ENCODE measurements around the gene TPMT.
"Not testable (repeated sequence)": the region's sequence is repeated elsewhere in the genome, so short reads cannot be mapped to it uniquely, and the experiment has no call there.

Gene TPMT

GRCh38 chr6:18155150-18155863 is 430 bp upstream of the TPMT start, which contains the start of gene KDM1B:
TSS of gene KDM1B (plus strand) at chr6:18155422. CDS start at chr6:18159896, 4,474 bp downstream.
- DNase-seq: peak; percentile 99

GRCh38 chr6:18153311-18153703 is 1.6 kb downstream of the TPMT start:
- DNase-seq: no peak

- no peak for DNase-seq
Measured at GRCh38 chr6:18151801-18152200, 3.1 kb downstream of the TPMT start.

GRCh38 chr6:18151391-18151790 is 3.5 kb downstream of the TPMT start:
- DNase-seq: not testable (repeated sequence)

GRCh38 chr6:18148304-18149025 is 6.4 kb downstream of the TPMT start:
- DNase-seq: peak; percentile 10

- DNase-seq: no peak
Measured at GRCh38 chr6:18147616-18148015, 7.3 kb downstream of the TPMT start.

- no peak for DNase-seq
Measured at GRCh38 chr6:18147160-18147559, 7.7 kb downstream of the TPMT start.

GRCh38 chr6:18142591-18142861 is 12.4 kb downstream of the TPMT start:
- DNase-seq: no peak

- no peak for DNase-seq
Measured at GRCh38 chr6:18141805-18142590, 12.9 kb downstream of the TPMT start.

GRCh38 chr6:18139935-18140621 is 14.8 kb downstream of the TPMT start:
- DNase-seq: no peak

GRCh38 chr6:18138906-18139305 is 16.0 kb downstream of the TPMT start:
- no peak for DNase-seq

- no peak for DNase-seq
Measured at GRCh38 chr6:18136260-18136659, 18.6 kb downstream of the TPMT start.

- no peak for DNase-seq
Measured at GRCh38 chr6:18135171-18135570, 19.7 kb downstream of the TPMT start.

GRCh38 chr6:18132346-18132745 is 22.5 kb downstream of the TPMT start:
- no peak for DNase-seq

- DNase-seq: no peak
Measured at GRCh38 chr6:18126121-18126520, 28.8 kb downstream of the TPMT start.

GRCh38 chr6:18122128-18123093 is 32.5 kb downstream of the TPMT start, which contains the start of gene NHLRC1:
TSS of gene NHLRC1 (minus strand) at chr6:18122677. CDS start at chr6:18122606, 71 bp downstream.
- DNase-seq: peak; percentile 82

- no peak for DNase-seq
Measured at GRCh38 chr6:18121580-18122127, 33.2 kb downstream of the TPMT start.

GRCh38 chr6:18119236-18119635 is 35.6 kb downstream of the TPMT start:
- DNase-seq: no peak

GRCh38 chr6:18118330-18118729 is 36.5 kb downstream of the TPMT start:
- no peak for DNase-seq

GRCh38 chr6:18117136-18117535 is 37.7 kb downstream of the TPMT start:
- no peak for DNase-seq

- peak; percentile 85 for DNase-seq
Measured at GRCh38 chr6:18115356-18115755, 39.5 kb downstream of the TPMT start.

- DNase-seq: no peak
Measured at GRCh38 chr6:18110162-18110561, 44.7 kb downstream of the TPMT start.
